SU-DHL-6 (cell line): ENCODE data around the gene C1QL1.

Experiments used
- H2AFZ ChIP-seq: fragments of 200-600 bp; sonication (generic); 2 replicates; pipeline ENCODE4 v1.6.1; 2014; ENCODE audit warnings: low read depth, mild to moderate bottlenecking, moderate library complexity, mixed read lengths, antibody characterized with exemption, low read length; ENCODE audit not compliant: severe bottlenecking
- H3F3A ChIP-seq: fragments of 200-600 bp; shearing (Covaris generic); 2 replicates; pipeline ENCODE4 v1.6.0; 2016; ENCODE audit warnings: antibody characterized with exemption, mild to moderate bottlenecking; ENCODE audit not compliant: insufficient read depth
- H3K27ac ChIP-seq: fragments of 200-600 bp; sonication (generic); 2 replicates; pipeline ENCODE4 v1.5.1; 2016; ENCODE audit warnings: low read depth, mild to moderate bottlenecking, low read length, moderate library complexity, mixed read lengths
- H3K27me3 ChIP-seq: fragments of 200-600 bp; sonication (generic), shearing (Covaris generic); 2 replicates; pipeline ENCODE4 v1.6.0; 2014; ENCODE audit warnings: mild to moderate bottlenecking, low read length
- H3K36me3 ChIP-seq: fragments of 200-600 bp; sonication (generic); 2 replicates; pipeline ENCODE4 v1.6.1; 2014; ENCODE audit warnings: mild to moderate bottlenecking, low read length, mixed read lengths
- H3K4me2 ChIP-seq: fragments of 300-600, 200-600 bp; shearing (Covaris generic), sonication (generic); 2 replicates; pipeline ENCODE4 v1.6.0; 2014; ENCODE audit warnings: low read length, low read depth, mild to moderate bottlenecking; ENCODE audit not compliant: poor library complexity, severe bottlenecking
- H3K4me3 ChIP-seq: fragments of 200-600 bp; sonication (generic); 2 replicates; pipeline ENCODE4 v1.5.1; 2014; ENCODE audit warnings: antibody characterized with exemption, low read length, mild to moderate bottlenecking, mixed read lengths; ENCODE audit not compliant: insufficient read depth, poor library complexity, severe bottlenecking
- H3K79me2 ChIP-seq: fragments of 200-600 bp; sonication (generic); 2 replicates; pipeline ENCODE4 v1.6.1; 2014; ENCODE audit warnings: mild to moderate bottlenecking, low read length, moderate library complexity; ENCODE audit not compliant: insufficient read depth
- H3K9ac ChIP-seq: fragments of 200-600 bp; sonication (generic); 2 replicates; pipeline ENCODE4 v1.7.0; 2014; ENCODE audit warnings: mild to moderate bottlenecking, low read length
- H3K9me2 ChIP-seq: fragments of 200-600 bp; sonication (generic); replicated peaks from 2 replicates; pipeline ENCODE4 v1.6.1; 2014; ENCODE audit warnings: low read length; ENCODE audit not compliant: insufficient read depth
- H3K9me3 ChIP-seq: fragments of 200-600 bp; sonication (generic); 2 replicates; pipeline ENCODE4 v1.6.1; 2014; ENCODE audit warnings: low read length, mixed read lengths; ENCODE audit not compliant: insufficient read depth
- H4K20me1 ChIP-seq: fragments of 200-600 bp; sonication (generic); 2 replicates; pipeline ENCODE4 v1.6.1; 2014; ENCODE audit warnings: low read depth, mild to moderate bottlenecking, antibody characterized with exemption, low read length, moderate library complexity, mixed read lengths
- CTCF ChIP-seq: fragments of 200-600 bp; sonication (generic); IDR thresholded peaks from one replicate; pipeline ENCODE4 v1.5.1; 2017; ENCODE audit warnings: antibody characterized with exemption, mild to moderate bottlenecking, low read length, moderate library complexity; ENCODE audit not compliant: insufficient read depth, poor library complexity, severe bottlenecking
- EZH2phosphoT487 ChIP-seq: fragments of 200-600 bp; sonication (generic), shearing (Covaris generic); conservative IDR thresholded peaks from 2 replicates; pipeline ENCODE4 v1.6.1; 2018; ENCODE audit warnings: mild to moderate bottlenecking, antibody characterized with exemption, low read length, moderate library complexity, mixed read lengths

Gene C1QL1

DNA sequence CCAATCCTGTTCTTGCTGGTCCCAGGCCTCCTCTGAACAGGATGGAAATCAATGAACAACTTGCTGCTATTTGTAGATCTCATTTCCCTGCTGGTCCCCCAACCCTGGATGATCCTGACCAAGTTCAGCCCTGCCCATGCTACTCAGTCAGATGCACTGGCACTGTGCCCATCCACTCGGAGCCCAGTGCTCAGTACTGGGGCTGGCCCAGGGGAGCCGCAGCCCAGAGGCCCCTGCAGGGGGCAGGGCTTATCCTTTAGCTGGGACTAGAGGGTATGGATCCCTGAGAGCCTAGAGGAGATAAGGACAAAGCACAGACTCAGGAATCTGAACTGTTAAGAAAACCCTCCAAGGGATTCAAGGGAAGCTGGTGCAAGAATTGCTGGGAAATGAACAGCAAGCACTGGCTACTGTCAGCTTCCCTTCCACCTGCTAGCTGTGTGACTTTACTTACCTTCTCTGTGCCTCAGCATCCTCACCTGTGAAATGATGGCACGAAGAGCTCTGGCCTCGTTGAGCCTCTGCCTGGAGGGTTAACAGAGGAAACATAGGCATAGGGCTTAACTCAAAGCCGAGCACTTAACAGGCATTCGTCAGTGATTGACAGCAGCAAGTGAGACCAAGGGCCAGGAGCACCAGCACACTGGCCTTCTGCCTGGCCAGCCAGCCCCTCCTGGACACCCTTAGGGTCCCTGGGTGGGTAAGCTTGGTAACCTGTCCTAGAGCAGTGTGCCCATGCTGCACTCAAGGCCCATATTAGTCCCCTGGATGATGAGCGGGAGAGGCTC lies 29.8 kb upstream of the C1QL1 start:
- H3K79me2 ChIP-seq = no peaks in the 10 kb centered on the region
- no peaks in the 10 kb centered on the region for H3K36me3 ChIP-seq
- H3K27me3 ChIP-seq = no peaks in the 10 kb centered on the region
- no peak overlapping the region for H3K27ac ChIP-seq
- H3K9me2 ChIP-seq = no peaks in the 10 kb centered on the region
- no peaks in the 10 kb centered on the region for H3F3A ChIP-seq
- H3K9me3 ChIP-seq = peaks cover 5% of the 10 kb centered on the region; the same call in 1 of the 2 replicates
- no peak overlapping the region for H2AFZ ChIP-seq
- H3K9ac ChIP-seq = no peak overlapping the region
- TF ChIP-seq EZH2phosphoT487 (no peak), CTCF (no peak)
- H3K4me3 ChIP-seq = no peak overlapping the region
- no peaks in the 10 kb centered on the region for H4K20me1 ChIP-seq
- H3K4me2 ChIP-seq = no peak overlapping the region

DNA sequence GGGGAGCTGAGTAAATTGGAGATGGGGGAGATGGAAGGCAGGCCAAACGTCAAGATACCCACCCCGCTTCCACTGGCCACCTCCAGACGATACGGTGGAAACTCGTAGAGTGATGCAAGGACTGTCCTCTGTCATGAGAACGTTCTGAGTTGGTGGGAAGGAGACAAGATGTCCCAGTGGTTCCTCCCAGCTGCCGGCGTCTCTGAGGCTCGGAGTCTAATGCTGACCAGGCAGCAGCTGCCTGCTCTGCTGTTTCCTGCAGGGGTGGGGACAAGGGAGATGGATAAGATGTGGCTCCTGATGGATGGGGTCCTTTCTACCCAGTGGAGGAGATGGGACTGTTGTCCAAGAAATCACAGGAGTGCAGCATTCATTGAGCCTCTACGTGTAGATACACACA lies 28.2 kb upstream of the C1QL1 start:
- Histone ChIP-seq H4K20me1 (no peaks in the 10 kb centered on the region), H3K9me3 (peaks cover 5% of the 10 kb centered on the region; the same call in 1 of the 2 replicates), H3K36me3 (no peaks in the 10 kb centered on the region), H2AFZ (no peak overlapping the region), H3K79me2 (no peaks in the 10 kb centered on the region), H3K9me2 (no peaks in the 10 kb centered on the region), H3F3A (no peaks in the 10 kb centered on the region), H3K27me3 (no peaks in the 10 kb centered on the region), H3K4me3 (no peak overlapping the region), H3K4me2 (no peak overlapping the region), H3K27ac (no peak overlapping the region), H3K9ac (no peak overlapping the region)
- no peak for TF ChIP-seq EZH2phosphoT487
- no peak for TF ChIP-seq CTCF

DNA sequence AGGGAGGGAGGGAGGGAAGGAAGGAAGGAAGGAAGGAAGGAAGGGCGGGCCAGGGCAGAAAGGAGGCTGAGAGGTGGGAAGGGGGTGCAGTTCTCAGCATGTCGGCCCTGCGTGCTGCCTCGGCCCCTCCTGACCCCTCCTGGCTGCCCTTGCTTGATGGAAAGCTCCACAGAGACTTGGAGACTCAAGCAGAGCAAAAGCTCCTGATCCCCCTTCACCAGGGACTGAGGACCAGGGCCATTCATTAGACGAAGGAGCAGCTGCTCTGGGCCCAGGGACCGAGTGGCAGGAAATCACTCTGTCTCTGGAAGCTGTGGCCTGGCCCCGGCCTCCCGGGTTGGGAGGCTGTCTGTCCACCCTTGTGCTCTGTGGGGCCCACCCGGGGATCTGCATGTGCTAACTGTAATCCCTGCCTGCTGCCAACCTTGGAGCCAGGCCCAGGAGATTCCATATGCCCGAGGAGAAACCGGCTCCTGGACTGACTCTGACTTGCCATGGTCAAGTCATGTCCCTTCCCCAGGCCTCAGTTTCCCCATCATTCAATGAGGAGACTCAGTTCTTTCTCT lies 27.4 kb upstream of the C1QL1 start:
- no peaks in the 10 kb centered on the region for H3K79me2 ChIP-seq
- no peaks in the 10 kb centered on the region for H3K27me3 ChIP-seq
- no peaks in the 10 kb centered on the region for H4K20me1 ChIP-seq
- peaks cover 5% of the 10 kb centered on the region; the same call in 1 of the 2 replicates for H3K9me3 ChIP-seq
- H3K36me3 ChIP-seq = no peaks in the 10 kb centered on the region
- no peaks in the 10 kb centered on the region for H3K9me2 ChIP-seq
- H2AFZ ChIP-seq = no peak overlapping the region
- TF ChIP-seq CTCF (no peak), EZH2phosphoT487 (no peak)
- H3K27ac ChIP-seq = no peak overlapping the region
- H3K4me3 ChIP-seq = no peak overlapping the region
- no peaks in the 10 kb centered on the region for H3F3A ChIP-seq
- H3K9ac ChIP-seq = no peak overlapping the region
- no peak overlapping the region for H3K4me2 ChIP-seq
